Breast epithelium (tissue), 3 donors: Measurements from ENCODE around the gene SPNS2.

Experiments
- CTCF ChIP-seq, 3 donors: fragments of 450-650 bp; IDR thresholded peaks; one replicate each; pipeline ENCODE4 v1.5.1; 2016 to 2017; ENCODE audit warnings: antibody characterized with exemption in 3 of 3, mild to moderate bottlenecking in 3 of 3, moderate library complexity in 3 of 3
- POLR2A ChIP-seq: fragments of 450-650 bp; IDR thresholded peaks from one replicate; pipeline ENCODE4 v1.6.1; 2016; ENCODE audit warnings: antibody characterized with exemption, mild to moderate bottlenecking, moderate library complexity
- POLR2AphosphoS5 ChIP-seq, 3 donors: sonication (generic); formaldehyde crosslinking; IDR thresholded peaks; one replicate each; pipeline ENCODE4 v1.6.1; 2017; ENCODE audit warnings: antibody characterized with exemption in 3 of 3

- TF ChIP-seq CTCF (IDR thresholded peaks at IDR 0.05) (no peak), POLR2AphosphoS5 (IDR thresholded peaks at IDR 0.05) (no peak), POLR2A (no peak)
Observed at GRCh38 chr17:4474093-4474492, 24.6 kb upstream of the SPNS2 start.
